Psoas muscle (tissue), 8 donors: ENCODE measurements around the gene RPS2. TPM values are rescaled to one million over a fixed set of nuclear protein-coding genes. Genes with fewer than 3 reads are reported as not detected.
"Not testable (repeated sequence)": the region's sequence is repeated elsewhere in the genome, so short reads cannot be mapped to it uniquely, and the experiment has no call there.

Experiments used
- ATAC-seq, 4 donors: fragments of 200-7000 bp; cut with Tn5 transposase; one replicate each; pipeline ENCODE4 v1.9.1; 2020; ENCODE audit warnings: moderate library complexity in 3 of 4, mild to moderate bottlenecking in 2 of 4
- DNase-seq, 2 donors: peaks; one replicate each; pipeline ENCODE4 v3.0.0-alpha.2; 2020
- H3K27ac ChIP-seq: fragments of 200-600 bp; one replicate; pipeline ENCODE4 v1.8.0; 2022
- H3K27me3 ChIP-seq, 3 donors: fragments of 200-600 bp in 1 of 3; one replicate each; pipeline versions ENCODE4 v1.6.1 to v1.8.0; 2013 to 2022; ENCODE audit warnings: low read length in 2 of 3, mild to moderate bottlenecking in 2 of 3, moderate library complexity in 1 of 3; ENCODE audit not compliant: insufficient read depth in 3 of 3
- H3K36me3 ChIP-seq, 2 donors: fragments of 200-600 bp in 1 of 2; one replicate each; pipeline versions ENCODE4 v1.6.1 to v1.8.0; 2013 to 2022; ENCODE audit warnings: low read depth in 1 of 2, mild to moderate bottlenecking in 1 of 2, moderate library complexity in 1 of 2; ENCODE audit not compliant: insufficient read depth in 1 of 2
- H3K4me1 ChIP-seq: fragments of 200-600 bp; one replicate; pipeline ENCODE4 v1.8.0; 2022
- H3K4me3 ChIP-seq: fragments of 200-600 bp; one replicate; pipeline ENCODE4 v1.8.0; 2022; ENCODE audit warnings: mild to moderate bottlenecking
- H3K9me3 ChIP-seq: fragments of 200-600 bp; one replicate; pipeline ENCODE4 v1.8.0; 2022
- CTCF ChIP-seq: fragments of 200-600 bp; IDR thresholded peaks from one replicate; pipeline ENCODE4 v1.8.0; 2022; ENCODE audit warnings: antibody characterized with exemption
- WGBS, 3 donors: extraction: QIAGEN DNeasy Blood & Tissue Kit; methylation state at CpG; one replicate each; pipeline versions ENCODE4 v1.1.6 to v1.1.7; 2013; 5-methylcytosine and 5-hydroxymethylcytosine counted together
- intact Hi-C, 2 donors: fragments of 100-400 bp; cut with DNase I; formaldehyde crosslinking; loops; one replicate each; pipeline versions ENCODE4 v1.11.0 to v1.14.2; 2022
- polyA plus RNA-seq, 3 donors: library from polyadenylated mRNA; stranded (reverse); fragments of 200-250 nt; gene quantifications; one replicate each; pipeline ENCODE4 v1.2.3, GENCODE V29; 2013
- total RNA-seq, 4 donors: library from RNA; stranded (reverse); fragmentation: NEBNext Ultra II Directional in 2 of 4; extraction: Animal tissue kit (Norgen Biotek cat#: 25700) in 2 of 4; gene quantifications; one replicate each; pipeline versions ENCODE4 v1.2.1 to v1.2.4, GENCODE V29; 2021 to 2023
- donor health status: healthy with polysubstance abuse.
- donor health status: DM: no; HTN: no; CAD: no; lungs with moderate emphysema.
- donor health status: Bipolar disorder and iron deficiency.
- donor health status: healthy.
- donor health status: DM: yes; HTN: yes; CAD: no.
- donor health status: DM: no; HTN: no; CAD: no.
- donor health status: DM: no; HTN: no; CAD: no.
- donor health status: DM: yes; HTN: yes; CAD: no.

Gene RPS2
- total and polyA plus RNA-seq, 7 donors, result 1,044 to 3,940 (median 1,902) TPM

- peak overlapping the region; percentile 85 for H3K4me3 ChIP-seq
- H3K36me3 ChIP-seq, result peaks cover 7 to 46% of the 10 kb centered on the region in 2 donors
- ATAC-seq (peak in 3 of 4 donors; percentile 9 to 31 (median 24)), DNase-seq (no peak)
- H3K9me3 ChIP-seq, result no peaks in the 10 kb centered on the region
- H3K27ac ChIP-seq, result peak overlapping the region; percentile 89
- TF ChIP-seq CTCF, result no peak
- intact Hi-C loops, result loop anchor here in 1 of 2 donors (10.0 kb wide), 1 partner anchor 166 kb away; the partner anchor contains the start of genes EME2, MRPS34 and NME3
- WGBS, 3 donors, result 57 to 69% (median 60%) methylated on average over 23 of the region's 23 CpGs
- H3K4me1 ChIP-seq, result peaks cover 48% of the 10 kb centered on the region
- H3K27me3 ChIP-seq, result no peaks in the 10 kb centered on the region
These were observed 24.1 kb downstream of the RPS2 start for GRCh38 chr16:1940273-1941161.

GRCh38 chr16:1939833-1940232 lies 24.8 kb downstream of the RPS2 start:
- peak overlapping the region; percentile 89 for H3K27ac ChIP-seq
- ATAC-seq, H3K9me3 ChIP-seq, H3K27me3 ChIP-seq, DNase-seq: not testable (repeated sequence)
- 95 to 97% (median 95%) methylated on average over 8 of the region's 8 CpGs for WGBS, 3 donors
- peaks cover 7 to 46% of the 10 kb centered on the region in 2 donors for H3K36me3 ChIP-seq
- H3K4me1 ChIP-seq, result peaks cover 43% of the 10 kb centered on the region
- intact Hi-C loops, result loop anchor here (10.0 kb wide), 2 partner anchors 165 to 325 kb away; partner anchors contain the start of genes CRAMP1 (in 1 of the 2), EME2 (in 1 of the 2), IFT140 (in 1 of the 2) and MRPS34 (in 1 of the 2)
- peak overlapping the region; percentile 85 for H3K4me3 ChIP-seq

GRCh38 chr16:1938910-1939309 lies 25.7 kb downstream of the RPS2 start:
- intact Hi-C loops, result loop anchor here in 1 of 2 donors (10.0 kb wide), 1 partner anchor 324 kb away; the partner anchor contains the start of genes CRAMP1 and IFT140
- Histone ChIP-seq H3K4me1 (peaks cover 35% of the 10 kb centered on the region), H3K36me3 (peaks cover 7 to 46% of the 10 kb centered on the region in 2 donors), H3K27me3 (no peaks in the 10 kb centered on the region), H3K4me3 (no peak overlapping the region), H3K9me3 (no peaks in the 10 kb centered on the region), H3K27ac (peak overlapping the region; percentile 23)
- DNase-seq (no peak), ATAC-seq (no peak)
- no peak for TF ChIP-seq CTCF
- WGBS, 3 donors, result 92 to 93% (median 92%) methylated on average over 16 to 17 of the region's 17 CpGs

- no peak for ATAC-seq
- H3K36me3 ChIP-seq, result peaks cover 7 to 46% of the 10 kb centered on the region in 2 donors
- H3K9me3 ChIP-seq, result no peaks in the 10 kb centered on the region
- WGBS, 3 donors, result 81 to 93% (median 86%) methylated on average over 10 of the region's 10 CpGs
- no peak for DNase-seq
- no peaks in the 10 kb centered on the region for H3K27me3 ChIP-seq
- TF ChIP-seq CTCF, result no peak
- intact Hi-C loops, result loop anchor here in 1 of 2 donors (10.0 kb wide), 1 partner anchor 324 kb away; the partner anchor contains the start of genes CRAMP1 and IFT140
- H3K4me1 ChIP-seq, result peaks cover 29% of the 10 kb centered on the region
- H3K27ac ChIP-seq, result peak overlapping the region; percentile 23
- H3K4me3 ChIP-seq, result no peak overlapping the region
These were observed 26.3 kb downstream of the RPS2 start for GRCh38 chr16:1938316-1938715.

- TF ChIP-seq CTCF, result no peak
- no peaks in the 10 kb centered on the region for H3K9me3 ChIP-seq
- peaks cover 23% of the 10 kb centered on the region for H3K4me1 ChIP-seq
- intact Hi-C loops, result loop anchor here in 1 of 2 donors (10.0 kb wide), 1 partner anchor 322 kb away; the partner anchor contains the start of genes CRAMP1 and IFT140
- no peak overlapping the region for H3K27ac ChIP-seq
- 91 to 94% (median 93%) methylated on average over 11 of the region's 11 CpGs for WGBS, 3 donors
- no peak overlapping the region for H3K4me3 ChIP-seq
- no peak for DNase-seq
- H3K27me3 ChIP-seq, result no peaks in the 10 kb centered on the region
- H3K36me3 ChIP-seq, result peaks cover 7 to 46% of the 10 kb centered on the region in 2 donors
- no peak for ATAC-seq
These were observed 27.6 kb downstream of the RPS2 start for GRCh38 chr16:1936945-1937479.
